Raji (cell line): ENCODE measurements around the gene TUBA4B.

Experiments used
- POLR2A ChIP-seq: IDR thresholded peaks from 2 replicates; pipeline ENCODE4 v1.6.1; 2011; ENCODE audit warnings: low read depth, low read length, control low read depth; ENCODE audit not compliant: insufficient read depth

Gene TUBA4B

DNA sequence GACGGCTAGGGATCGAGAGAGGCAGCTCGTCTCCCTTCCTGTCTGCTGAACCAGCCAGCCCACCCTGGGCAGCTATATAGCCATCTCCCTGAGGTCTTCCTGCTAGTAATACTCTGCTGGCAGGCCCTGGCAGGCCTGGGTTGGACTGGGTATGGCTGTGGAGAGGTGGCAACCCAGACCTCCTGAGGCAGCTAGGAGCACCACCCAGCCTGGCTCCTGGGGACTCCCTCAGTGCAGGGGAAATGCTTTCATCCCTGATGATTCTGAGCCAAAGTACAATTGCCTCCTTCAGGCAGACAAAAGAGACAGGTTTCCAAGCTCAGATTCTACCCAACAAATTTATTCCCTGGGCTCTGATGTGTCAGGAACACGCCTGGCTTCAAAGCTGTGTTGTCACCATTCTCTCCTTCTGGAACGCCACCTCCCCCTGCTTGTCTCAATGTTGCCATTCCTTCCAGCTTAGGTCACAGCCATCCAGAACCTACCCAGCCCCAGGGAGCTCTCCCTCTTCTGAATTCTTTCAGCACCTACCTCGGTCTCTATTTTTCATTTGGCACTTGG is 21.4 kb downstream of the TUBA4B start:
- no peak for TF ChIP-seq POLR2A

DNA sequence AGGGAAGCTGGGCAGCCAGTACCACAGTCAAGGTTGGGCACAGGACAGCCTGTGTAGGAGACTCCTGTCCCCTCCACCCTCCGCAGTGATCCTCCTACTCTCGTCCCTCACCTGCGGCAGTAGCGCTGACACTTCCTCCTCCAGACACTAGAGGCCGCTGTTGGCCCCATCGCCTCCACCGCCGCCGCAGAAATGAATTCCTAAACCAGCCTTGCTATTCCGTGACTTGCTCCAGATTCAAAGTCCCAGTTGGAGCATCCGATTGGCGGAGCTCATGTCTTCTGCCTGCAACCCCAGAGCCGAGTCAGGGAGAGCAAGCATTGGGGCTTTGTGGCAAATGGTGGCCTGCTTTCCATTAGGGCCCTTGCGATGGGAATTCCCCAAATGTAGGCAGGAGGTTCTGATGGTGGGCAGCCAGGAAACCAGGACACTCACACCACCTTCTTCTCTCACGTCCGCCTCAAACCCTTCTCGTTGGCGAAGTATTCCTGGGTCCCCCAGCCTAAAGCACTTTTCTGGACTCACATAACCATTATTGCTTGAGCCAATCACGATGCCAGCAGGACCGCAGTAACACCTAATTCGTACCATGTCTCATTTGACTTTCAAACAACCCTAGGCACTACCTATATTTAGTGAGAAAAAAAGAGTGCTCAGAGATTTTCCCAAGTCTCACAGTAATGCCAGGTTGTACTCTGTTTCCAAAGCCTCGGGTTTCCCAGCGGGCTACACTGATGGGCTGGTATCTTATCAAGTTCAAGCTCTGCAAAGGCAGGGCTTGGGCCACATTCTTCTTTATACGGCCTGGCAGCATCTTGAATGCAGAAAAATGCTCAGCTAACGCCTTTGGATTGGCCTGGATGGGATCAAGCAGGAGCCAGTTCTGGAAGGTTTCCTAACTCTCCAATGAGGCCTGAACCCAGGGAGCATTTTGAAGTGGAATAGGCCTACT is 24.9 kb downstream of the TUBA4B start:
- peak; percentile 91 for TF ChIP-seq POLR2A

DNA sequence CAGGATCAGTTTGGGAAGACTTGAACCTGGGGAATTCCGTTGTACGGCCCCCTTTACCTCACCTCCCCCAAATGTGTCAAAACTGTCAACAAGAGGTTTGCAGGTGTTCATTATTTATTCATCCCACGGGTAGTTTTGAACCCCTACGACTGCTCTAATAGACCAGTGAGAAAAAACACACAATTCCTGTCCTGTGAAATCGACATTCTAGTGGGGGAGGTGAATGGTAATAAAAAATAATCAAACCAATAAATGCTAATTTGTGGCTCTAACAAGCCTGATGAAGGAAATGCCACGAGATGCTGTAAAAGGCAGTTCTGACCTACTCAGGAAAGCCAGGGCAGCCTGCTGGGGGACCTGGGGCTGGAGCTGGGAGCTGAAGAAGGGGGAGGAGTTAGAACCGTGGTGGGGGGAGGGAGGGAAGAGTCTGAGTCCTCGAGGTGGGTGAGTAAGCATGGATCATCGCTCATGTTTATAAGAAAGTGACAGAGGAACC is 25.7 kb downstream of the TUBA4B start:
- TF ChIP-seq POLR2A = no peak

DNA sequence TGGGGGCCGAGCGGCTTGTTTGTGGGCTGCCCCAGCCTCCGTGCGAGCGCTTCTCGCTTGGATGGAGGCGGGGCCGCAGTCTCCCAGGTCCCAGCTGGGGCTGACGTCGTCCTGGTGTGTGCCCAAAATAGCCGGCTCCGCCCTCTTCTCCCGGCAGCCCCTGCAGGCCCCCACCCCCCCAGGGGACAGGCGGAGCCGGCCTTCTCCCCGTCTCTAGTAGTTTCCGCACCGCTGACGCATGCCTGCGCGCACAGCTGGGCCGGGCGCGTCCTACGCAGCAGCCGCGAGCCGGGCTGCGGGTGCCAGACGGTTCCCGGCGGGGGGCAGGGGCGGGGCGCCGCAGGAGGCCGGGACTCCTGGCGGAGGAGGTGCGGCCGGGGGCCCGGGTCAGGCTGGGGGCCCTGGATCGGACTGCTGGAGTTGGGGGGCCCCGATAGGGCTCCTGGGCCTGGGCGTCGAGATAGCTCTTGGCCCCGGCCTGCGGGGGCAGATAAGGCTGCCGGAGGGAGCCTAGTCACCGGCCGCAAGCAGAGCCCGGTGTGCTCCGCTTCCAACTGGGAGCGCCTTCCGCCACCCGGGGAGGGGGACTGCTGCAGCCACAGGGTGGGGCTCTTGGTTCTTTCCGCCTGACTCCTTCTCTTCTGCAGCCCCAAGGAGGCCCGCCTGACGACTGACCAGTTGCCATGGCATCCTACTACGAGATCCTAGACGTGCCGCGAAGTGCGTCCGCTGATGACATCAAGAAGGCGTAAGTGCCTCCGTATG is 26.3 kb downstream of the TUBA4B start, which contains the start of gene DNAJB2:
TSS of gene DNAJB2 (plus strand) at position 216 of the 765 bp plus-strand sequence. CDS start at position 684, 468 bp downstream.
- TF ChIP-seq POLR2A = peak; percentile 74

DNA sequence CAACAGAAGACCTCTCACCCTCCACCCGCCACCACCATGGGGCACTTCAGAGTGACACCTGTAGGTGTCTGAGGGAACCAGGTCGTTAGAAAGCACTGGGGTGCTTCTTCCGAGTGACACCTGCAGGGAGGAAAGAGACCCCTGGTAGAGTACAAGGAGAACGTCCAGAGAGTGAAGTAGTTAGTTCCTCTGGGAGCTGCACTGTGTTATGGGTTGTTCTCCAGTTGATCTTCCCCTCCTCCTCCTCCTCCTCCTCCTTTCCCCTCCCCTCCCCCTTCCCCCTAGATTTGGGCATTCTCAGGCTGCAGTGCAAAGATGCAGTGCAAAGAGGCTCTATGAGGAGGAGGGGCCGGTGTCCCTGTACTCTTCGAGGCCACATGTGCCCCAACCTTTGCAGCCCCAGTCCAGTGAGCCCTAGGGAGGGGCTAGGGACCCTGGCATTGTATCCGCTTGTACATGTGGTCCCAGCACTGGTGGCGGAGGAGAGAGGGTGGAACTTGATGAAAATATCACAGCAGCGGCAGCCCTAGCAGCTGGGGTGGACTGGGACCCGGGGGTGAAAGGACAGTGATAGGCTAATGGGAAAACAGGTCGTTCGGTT is 27.0 kb downstream of the TUBA4B start:
- TF ChIP-seq POLR2A = no peak

DNA sequence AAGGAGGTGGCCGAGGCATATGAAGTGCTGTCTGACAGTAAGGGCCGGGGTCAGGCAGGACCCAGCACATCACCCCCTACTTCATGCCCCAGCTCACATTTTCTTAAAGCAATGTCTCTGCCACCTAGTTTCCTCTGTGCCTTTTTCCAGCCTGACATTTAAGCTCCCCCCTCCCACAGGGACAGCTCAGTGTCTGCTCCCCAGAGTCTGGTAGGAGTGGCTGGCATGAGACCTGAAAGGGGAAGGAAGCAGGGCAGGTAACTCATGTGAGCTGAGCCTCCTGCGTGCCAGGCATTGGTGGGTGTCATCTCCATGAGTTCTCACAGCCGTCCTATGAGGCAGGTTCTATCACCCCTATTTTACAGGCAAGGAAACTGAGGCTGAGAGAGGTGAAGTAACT is 27.6 kb downstream of the TUBA4B start:
- no peak for TF ChIP-seq POLR2A

DNA sequence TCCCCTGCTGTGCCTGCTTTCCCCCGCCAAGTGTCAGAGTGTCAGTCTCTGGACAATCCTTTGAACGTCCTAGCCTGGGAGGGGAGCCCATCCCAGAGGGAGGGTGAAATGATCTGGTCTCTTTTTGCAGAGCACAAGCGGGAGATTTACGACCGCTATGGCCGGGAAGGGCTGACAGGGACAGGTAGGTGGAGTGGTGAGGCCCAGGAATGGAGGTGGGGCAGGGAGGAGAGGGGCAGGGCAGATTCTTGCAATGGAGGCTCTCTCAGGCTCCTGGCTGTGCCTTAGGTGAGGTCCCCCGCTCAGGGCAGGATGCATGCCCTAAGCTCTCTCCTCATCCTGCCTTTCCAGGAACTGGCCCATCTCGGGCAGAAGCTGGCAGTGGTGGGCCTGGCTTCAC is 28.5 kb downstream of the TUBA4B start:
- TF ChIP-seq POLR2A = no peak

DNA sequence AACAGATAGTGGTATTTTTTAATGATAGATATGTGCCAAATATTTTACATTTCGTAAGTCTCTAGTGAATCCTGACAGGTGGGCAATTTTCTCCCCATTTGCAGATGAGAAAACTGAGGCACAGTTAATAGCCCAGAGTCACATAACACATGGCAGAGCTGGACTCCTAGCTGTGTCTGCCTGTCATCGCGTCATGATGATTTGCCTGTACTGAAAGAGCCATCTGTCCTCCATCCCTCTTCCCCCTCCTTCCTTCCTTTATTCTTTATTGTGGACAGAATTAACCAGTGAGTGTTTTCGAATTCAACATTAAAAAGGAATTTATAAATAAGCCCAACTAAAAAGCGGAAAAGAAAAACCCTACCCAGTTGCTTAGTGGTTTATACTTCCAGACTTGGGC is 29.3 kb downstream of the TUBA4B start:
- no peak for TF ChIP-seq POLR2A

DNA sequence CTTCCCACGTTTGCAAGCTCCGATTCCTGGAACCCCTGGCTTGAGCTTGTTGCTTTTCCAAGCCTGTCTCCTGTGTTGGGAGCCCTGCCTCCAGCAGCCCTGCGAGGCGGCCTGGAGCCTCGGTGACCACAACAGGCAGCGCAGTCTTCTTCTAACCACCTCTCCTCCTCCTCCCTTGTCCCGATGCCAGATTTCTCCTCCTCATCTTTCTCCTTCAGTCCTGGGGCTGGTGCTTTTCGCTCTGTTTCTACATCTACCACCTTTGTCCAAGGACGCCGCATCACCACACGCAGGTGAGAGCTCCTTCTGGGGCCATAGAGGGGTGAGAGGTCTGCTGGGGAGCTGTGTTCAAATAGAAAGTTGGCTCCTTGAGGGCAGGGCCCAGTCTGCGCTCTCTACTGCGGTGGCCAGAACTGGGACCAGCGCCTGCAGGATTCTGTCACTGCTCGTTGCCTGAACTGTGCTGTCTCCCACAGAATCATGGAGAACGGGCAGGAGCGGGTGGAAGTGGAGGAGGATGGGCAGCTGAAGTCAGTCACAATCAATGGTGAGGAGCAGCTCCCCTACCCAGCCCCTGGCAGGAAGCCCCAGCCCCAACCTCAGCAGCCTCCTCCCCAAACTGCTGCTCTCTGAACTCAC is 30.0 kb downstream of the TUBA4B start:
- no peak for TF ChIP-seq POLR2A

DNA sequence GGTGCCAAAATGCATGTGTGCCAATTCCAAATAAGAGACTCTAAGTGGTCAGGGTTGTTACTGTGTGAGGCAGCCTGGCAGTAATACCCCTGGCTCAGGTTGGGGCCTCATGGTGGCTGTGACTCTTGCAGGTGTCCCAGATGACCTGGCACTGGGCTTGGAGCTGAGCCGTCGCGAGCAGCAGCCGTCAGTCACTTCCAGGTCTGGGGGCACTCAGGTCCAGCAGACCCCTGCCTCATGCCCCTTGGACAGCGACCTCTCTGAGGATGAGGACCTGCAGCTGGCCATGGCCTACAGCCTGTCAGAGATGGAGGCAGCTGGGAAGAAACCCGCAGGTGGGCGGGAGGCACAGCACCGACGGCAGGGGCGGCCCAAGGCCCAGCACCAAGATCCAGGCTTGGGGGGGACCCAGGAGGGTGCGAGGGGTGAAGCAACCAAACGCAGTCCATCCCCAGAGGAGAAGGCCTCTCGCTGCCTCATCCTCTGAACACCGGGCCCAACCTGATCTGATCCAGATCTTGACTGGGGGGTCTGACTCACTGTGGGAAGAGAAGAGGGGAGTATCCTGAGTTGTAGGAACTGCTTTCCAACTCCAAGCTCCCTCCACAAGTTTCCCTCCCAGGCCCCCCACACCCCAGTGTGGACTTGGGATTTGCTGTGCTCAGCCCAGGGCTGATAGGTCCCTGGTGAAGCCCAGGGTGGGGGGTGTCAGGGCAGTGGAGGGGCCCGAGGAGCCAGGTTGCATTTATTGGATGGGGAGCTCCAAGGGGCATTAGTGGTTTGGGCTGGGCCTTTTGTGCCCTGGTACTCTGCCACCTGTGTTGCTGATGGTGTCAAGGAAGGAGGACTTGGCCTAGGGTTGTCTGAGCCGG is 31.7 kb downstream of the TUBA4B start:
- no peak for TF ChIP-seq POLR2A

DNA sequence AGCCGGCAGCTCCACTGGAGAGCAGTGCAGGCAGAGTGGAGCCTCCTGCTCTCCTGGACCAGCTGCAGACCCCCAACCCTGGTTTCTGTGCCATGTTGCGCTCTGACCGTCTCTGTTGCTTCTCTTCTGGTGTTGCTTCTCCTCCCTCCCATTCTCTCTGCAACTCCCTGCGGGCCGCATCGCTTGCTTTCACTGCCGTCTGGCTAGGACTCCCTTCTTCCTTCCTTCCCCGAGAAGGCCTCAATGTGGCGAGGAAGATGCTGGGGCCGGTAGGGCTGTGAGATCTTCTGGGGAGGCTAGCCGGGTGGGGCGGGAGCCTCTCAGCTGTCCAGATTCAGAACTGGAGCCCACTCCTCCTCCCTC is 32.3 kb downstream of the TUBA4B start:
- no peak for TF ChIP-seq POLR2A

DNA sequence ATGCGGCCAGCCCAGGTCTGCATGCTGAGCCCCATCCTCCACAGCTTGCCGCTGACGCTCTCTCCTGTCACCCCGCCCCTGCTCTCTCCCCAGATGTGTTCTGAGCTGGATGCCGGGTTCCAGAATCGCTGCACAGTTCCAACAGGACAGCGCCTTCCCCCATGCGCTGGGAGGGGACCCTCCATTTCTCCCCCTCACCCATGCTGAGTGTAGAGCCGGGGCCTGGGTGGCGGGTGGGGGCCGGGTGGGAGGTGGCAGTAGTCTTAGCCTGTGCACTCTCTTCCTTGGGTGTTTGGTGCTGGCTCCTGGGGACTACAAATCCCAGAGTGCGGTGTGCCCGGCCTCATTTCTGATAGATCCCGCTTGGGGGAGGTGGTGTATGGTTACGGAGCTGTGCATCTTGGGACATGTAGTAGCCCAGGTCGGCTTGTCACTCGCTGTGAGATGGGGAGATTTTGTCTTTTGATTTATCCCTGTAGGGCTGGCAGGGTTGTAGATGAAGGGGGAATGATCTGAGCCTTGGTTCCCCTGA is 32.9 kb downstream of the TUBA4B start:
- TF ChIP-seq POLR2A = no peak

DNA sequence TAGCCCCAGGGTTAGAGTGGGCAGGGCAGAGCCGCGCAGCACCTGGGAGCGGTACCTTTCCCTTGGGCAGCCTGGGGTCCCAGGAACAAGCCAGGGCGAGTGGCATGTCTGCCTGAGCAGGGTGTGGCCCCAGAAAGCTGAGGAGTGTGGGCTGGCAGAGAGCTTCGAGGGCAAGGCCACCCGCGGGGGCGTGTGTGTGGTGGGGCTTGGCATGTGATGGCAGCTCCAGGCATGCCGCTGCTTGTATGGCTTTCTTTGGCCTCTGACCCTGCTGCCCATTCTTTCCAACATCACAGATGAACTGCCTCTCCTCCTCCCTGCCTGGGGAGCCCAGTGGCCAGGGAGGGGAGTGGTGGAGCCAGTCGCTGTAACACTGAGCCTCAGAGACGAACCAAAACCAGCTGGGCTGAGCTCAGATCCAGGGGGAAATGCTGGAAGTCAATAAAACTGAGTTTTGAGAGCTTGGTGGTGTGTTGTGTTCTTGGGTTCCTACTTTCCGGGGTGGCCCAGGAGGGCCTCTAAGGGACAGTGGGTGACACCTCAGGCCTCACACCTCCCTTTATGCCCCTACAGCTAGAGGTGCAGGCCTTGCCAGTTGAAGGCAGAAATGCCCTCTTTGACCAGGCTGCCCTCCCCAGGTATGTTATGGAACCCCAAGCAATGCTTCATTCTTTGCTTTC is 33.5 kb downstream of the TUBA4B start:
- TF ChIP-seq POLR2A = no peak
